ENCODE data around the gene SPCS2. TPM values are rescaled to one million over a fixed set of nuclear protein-coding genes. Genes with fewer than 3 reads are reported as not detected.
A peak's percentile ranks its signal among the peaks of the same experiment; 100 is the strongest.

SPCS2 gene
- total RNA-seq, 1 donor from 2014 or later = 167 TPM

GRCh38 chr11:75022296-75022695 is 73.2 kb downstream of the SPCS2 start:
- H3K36me3 Mint-ChIP-seq (ENCODE audit: low read depth) = peaks cover 2% of the 10 kb centered on the region
- no peak overlapping the region for H3K27ac Mint-ChIP-seq
- no peaks in the 10 kb centered on the region for H3K9me3 Mint-ChIP-seq
- no peaks in the 10 kb centered on the region for H3K4me1 Mint-ChIP-seq (ENCODE audit: low read depth)
- no peak overlapping the region for H3K4me3 Mint-ChIP-seq
- no peak for DNase-seq (ENCODE audit: low spot score)
- no peaks in the 10 kb centered on the region for H3K27me3 Mint-ChIP-seq (ENCODE audit: insufficient read depth)
- intact Hi-C loops (cut with micrococcal nuclease) = loop anchor here (2.0 kb wide), 1 partner anchor 121 kb away; no protein-coding TSS in a partner anchor

- H3K9me3 Mint-ChIP-seq = no peaks in the 10 kb centered on the region
- no peak overlapping the region for H3K4me3 Mint-ChIP-seq
- H3K27me3 Mint-ChIP-seq (ENCODE audit: insufficient read depth) = no peaks in the 10 kb centered on the region
- intact Hi-C loops (cut with micrococcal nuclease) = loop anchor here (1.0 to 2.0 kb wide), 3 partner anchors 120 to 225 kb away; no protein-coding TSS in a partner anchor
- no peaks in the 10 kb centered on the region for H3K4me1 Mint-ChIP-seq (ENCODE audit: low read depth)
- H3K27ac Mint-ChIP-seq = no peak overlapping the region
- peaks cover 2% of the 10 kb centered on the region for H3K36me3 Mint-ChIP-seq (ENCODE audit: low read depth)
- peak; percentile 60 for DNase-seq (ENCODE audit: low spot score)
These were observed 73.8 kb downstream of the SPCS2 start for GRCh38 chr11:75022759-75023396.

- H3K9me3 Mint-ChIP-seq = no peaks in the 10 kb centered on the region
- H3K4me1 Mint-ChIP-seq (ENCODE audit: low read depth) = no peaks in the 10 kb centered on the region
- DNase-seq (ENCODE audit: low spot score) = no peak
- H3K4me3 Mint-ChIP-seq = no peak overlapping the region
- H3K36me3 Mint-ChIP-seq (ENCODE audit: low read depth) = peaks cover 2% of the 10 kb centered on the region
- H3K27ac Mint-ChIP-seq = no peak overlapping the region
- H3K27me3 Mint-ChIP-seq (ENCODE audit: insufficient read depth) = no peaks in the 10 kb centered on the region
- intact Hi-C loops (cut with micrococcal nuclease) = loop anchor here (1.0 to 2.0 kb wide), 3 partner anchors 119 to 225 kb away; no protein-coding TSS in a partner anchor
These were observed 74.5 kb downstream of the SPCS2 start for GRCh38 chr11:75023446-75024067.

GRCh38 chr11:75024068-75024449 is 75.0 kb downstream of the SPCS2 start:
- no peak for DNase-seq (ENCODE audit: low spot score)
- peaks cover 2% of the 10 kb centered on the region for H3K36me3 Mint-ChIP-seq (ENCODE audit: low read depth)
- no peaks in the 10 kb centered on the region for H3K4me1 Mint-ChIP-seq (ENCODE audit: low read depth)
- H3K27me3 Mint-ChIP-seq (ENCODE audit: insufficient read depth) = no peaks in the 10 kb centered on the region
- intact Hi-C loops (cut with micrococcal nuclease) = no loop called here
- no peaks in the 10 kb centered on the region for H3K9me3 Mint-ChIP-seq
- no peak overlapping the region for H3K27ac Mint-ChIP-seq
- no peak overlapping the region for H3K4me3 Mint-ChIP-seq

GRCh38 chr11:75024764-75025211 is 75.7 kb downstream of the SPCS2 start:
- no peak for DNase-seq (ENCODE audit: low spot score)
- no peaks in the 10 kb centered on the region for H3K4me1 Mint-ChIP-seq (ENCODE audit: low read depth)
- no peaks in the 10 kb centered on the region for H3K9me3 Mint-ChIP-seq
- peaks cover 2% of the 10 kb centered on the region for H3K36me3 Mint-ChIP-seq (ENCODE audit: low read depth)
- no peaks in the 10 kb centered on the region for H3K27me3 Mint-ChIP-seq (ENCODE audit: insufficient read depth)
- H3K4me3 Mint-ChIP-seq = no peak overlapping the region
- intact Hi-C loops (cut with micrococcal nuclease) = no loop called here
- no peak overlapping the region for H3K27ac Mint-ChIP-seq

GRCh38 chr11:75025561-75025960 is 76.5 kb downstream of the SPCS2 start:
- H3K27me3 Mint-ChIP-seq (ENCODE audit: insufficient read depth) = no peaks in the 10 kb centered on the region
- DNase-seq (ENCODE audit: low spot score) = no peak
- intact Hi-C loops (cut with micrococcal nuclease) = no loop called here
- no peak overlapping the region for H3K4me3 Mint-ChIP-seq
- H3K36me3 Mint-ChIP-seq (ENCODE audit: low read depth) = peaks cover 2% of the 10 kb centered on the region
- no peaks in the 10 kb centered on the region for H3K4me1 Mint-ChIP-seq (ENCODE audit: low read depth)
- H3K27ac Mint-ChIP-seq = no peak overlapping the region
- H3K9me3 Mint-ChIP-seq = no peaks in the 10 kb centered on the region

- intact Hi-C loops (cut with micrococcal nuclease) = no loop called here
- Mint-ChIP-seq H3K36me3 (ENCODE audit: low read depth) (peaks cover 2% of the 10 kb centered on the region), H3K9me3 (no peaks in the 10 kb centered on the region), H3K4me1 (ENCODE audit: low read depth) (no peaks in the 10 kb centered on the region), H3K27ac (no peak overlapping the region), H3K4me3 (no peak overlapping the region), H3K27me3 (ENCODE audit: insufficient read depth) (no peaks in the 10 kb centered on the region)
- no peak for DNase-seq (ENCODE audit: low spot score)
These were observed 79.3 kb downstream of the SPCS2 start for GRCh38 chr11:75028321-75028720.

Other genes starting within 250 kb of the SPCS2 start
- gene CHRDL2, start 217.8 kb upstream of the SPCS2 start, total RNA-seq = not detected in 2 replicates
- gene RNF169, start 200.4 kb upstream of the SPCS2 start, total RNA-seq = 14.8 and 15.3 TPM in 2 replicates
- gene XRRA1, start 175 bp upstream of the SPCS2 start, total RNA-seq = 8.6 and 9.0 TPM in 2 replicates
- 16.3 and 16.9 TPM in 2 replicates for gene NEU3, start 39.7 kb downstream of the SPCS2 start, total RNA-seq
- not detected in 2 replicates for gene OR2AT4, start 147.6 kb downstream of the SPCS2 start, total RNA-seq
- not detected in 2 replicates for gene SLCO2B1, start 201.8 kb downstream of the SPCS2 start, total RNA-seq

Measured in activated T-helper 1 cell treated with anti-CD3 and anti-CD28 coated beads, Interleukin-12 subunit alpha, Interleukin-12 subunit beta, Interleukin-2, Interleukin-4 antibody, amounts not matched to agents 30 ng/mL and 10 ng/mL and 1 ng/mL, durations not matched to agents 14 hours and 24 hours and 36 hours (primary cell).